GM21390 (cell line): Measurements from ENCODE around the gene LMNTD1.

Source experiments
- ATAC-seq: cut with Tn5 transposase; IDR thresholded peaks from one replicate; pipeline ENCODE4 v1.9.1; 2021; ENCODE audit not compliant: unreplicated experiment

LMNTD1 gene

DNA sequence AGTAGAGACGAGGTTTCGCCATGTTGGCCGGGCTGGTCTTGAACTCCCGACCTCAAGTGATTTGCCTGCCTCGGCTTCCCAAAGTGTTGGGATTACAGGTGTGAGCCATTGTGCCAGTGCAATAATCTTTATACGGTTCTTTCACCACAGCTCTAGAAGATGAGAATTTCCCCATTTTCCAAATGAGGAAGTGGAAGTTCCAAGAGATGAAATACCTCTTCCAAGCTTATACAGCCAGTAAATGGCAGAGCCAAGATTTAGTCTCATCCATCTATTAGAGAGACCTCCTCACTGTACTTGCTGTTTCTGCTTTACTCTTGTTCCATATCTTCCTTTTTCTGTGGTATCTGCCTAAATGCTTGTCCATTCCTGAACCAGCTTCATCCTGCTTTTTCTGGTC lies 3.1 kb upstream of the LMNTD1 start:
- no peak for ATAC-seq

DNA sequence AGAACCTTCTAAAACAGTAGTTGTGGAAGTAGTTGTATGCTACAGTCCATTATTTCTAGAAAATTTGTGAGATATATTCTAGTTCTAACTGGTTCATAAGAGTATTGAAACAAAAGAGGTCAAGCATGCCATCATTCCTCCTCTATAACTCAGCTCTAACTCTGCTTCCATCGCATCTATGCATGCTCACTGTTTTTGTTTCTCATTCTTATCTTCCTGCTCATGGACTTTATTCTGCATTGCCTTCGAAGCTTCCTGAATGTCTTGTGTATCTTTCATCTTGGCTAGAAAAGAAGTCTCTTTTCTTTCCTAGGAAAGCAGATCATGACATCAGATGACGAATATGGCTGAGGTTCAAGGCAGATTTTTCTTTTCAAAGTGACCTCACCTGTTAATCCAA lies 402 bp downstream of the LMNTD1 start:
- no peak for ATAC-seq

GRCh38 chr12:25550186-25550585 lies 2.9 kb downstream of the LMNTD1 start:
- no peak for ATAC-seq

- no peak for ATAC-seq
Measured at GRCh38 chr12:25549120-25549519, 4.0 kb downstream of the LMNTD1 start.

GRCh38 chr12:25546318-25546717 lies 6.8 kb downstream of the LMNTD1 start:
- ATAC-seq, result no peak

GRCh38 chr12:25533150-25533549 lies 19.9 kb downstream of the LMNTD1 start:
- ATAC-seq, result no peak

DNA sequence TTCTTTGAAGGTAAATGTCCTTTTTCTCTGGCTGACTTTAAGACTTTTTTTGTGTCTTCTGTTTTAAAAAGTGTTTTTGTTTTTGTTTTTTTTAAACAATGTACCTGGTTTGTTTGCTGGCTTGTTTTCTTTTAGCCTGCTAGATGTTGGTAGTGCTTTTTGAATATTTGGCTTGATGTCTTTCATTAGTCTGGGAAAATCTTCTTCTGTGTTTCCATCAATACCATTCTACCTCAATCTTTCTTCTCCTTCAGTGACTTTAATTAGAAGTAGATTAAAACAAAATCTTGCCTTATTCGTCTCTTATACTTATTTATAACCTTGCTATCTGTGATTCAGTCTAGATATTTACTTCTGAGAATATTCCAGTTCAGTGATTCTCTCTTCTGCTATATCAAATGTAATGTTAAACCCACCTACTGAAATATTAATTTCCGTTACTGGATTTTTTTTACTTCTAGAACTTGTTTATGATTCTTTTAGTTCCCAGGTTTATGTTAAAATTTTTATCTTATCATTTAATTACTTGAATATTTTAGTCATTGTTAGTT lies 21.5 kb downstream of the LMNTD1 start:
- ATAC-seq, result no peak

DNA sequence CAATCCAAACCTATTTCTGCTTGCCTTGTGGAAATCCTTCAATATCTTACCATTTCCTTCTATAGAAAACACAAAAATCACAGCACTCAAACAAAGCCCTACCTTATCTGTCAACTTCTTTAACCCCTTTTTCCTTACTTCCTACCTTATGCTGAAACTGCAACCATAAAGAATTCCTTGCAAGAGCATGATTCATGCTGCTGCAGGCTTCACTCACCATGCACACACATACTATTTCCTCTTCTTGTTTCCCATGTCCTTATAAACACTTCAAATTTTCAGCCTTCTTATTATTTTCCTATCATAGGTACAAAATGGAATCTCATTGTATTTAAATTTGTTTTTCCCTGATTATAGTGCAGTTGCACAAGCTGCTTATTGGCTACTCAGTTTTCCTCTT lies 23.3 kb downstream of the LMNTD1 start:
- no peak for ATAC-seq

- ATAC-seq, result no peak
Measured at GRCh38 chr12:25526778-25527177, 26.3 kb downstream of the LMNTD1 start.

DNA sequence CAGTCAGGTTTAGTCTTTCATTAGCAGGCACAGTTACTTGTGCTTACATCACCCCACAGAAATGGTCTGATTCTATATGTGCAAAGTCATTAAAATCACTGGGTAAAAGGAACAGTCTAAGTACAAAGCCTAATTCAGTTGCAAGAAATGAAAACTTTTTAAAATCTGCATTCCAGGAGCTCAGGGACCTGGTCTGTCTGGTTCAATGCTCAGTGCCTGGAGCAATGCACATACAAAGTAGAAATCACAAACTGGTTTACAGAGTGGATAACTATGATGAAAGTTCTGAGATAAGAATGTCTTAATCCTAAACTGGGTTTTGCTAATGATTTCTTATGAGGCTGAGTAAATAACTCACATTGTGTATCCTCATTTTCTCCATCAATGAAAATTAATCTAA lies 28.7 kb downstream of the LMNTD1 start:
- no peak for ATAC-seq

- no peak for ATAC-seq
Measured at GRCh38 chr12:25521625-25522256, 31.3 kb downstream of the LMNTD1 start.

- ATAC-seq, result no peak
Measured at GRCh38 chr12:25518512-25518911, 34.6 kb downstream of the LMNTD1 start.

- no peak for ATAC-seq
Measured at GRCh38 chr12:25504744-25505143, 48.3 kb downstream of the LMNTD1 start.

GRCh38 chr12:25503666-25504065 lies 49.4 kb downstream of the LMNTD1 start:
- ATAC-seq, result no peak

GRCh38 chr12:25502596-25502995 lies 50.5 kb downstream of the LMNTD1 start:
- no peak for ATAC-seq

- no peak for ATAC-seq
Measured at GRCh38 chr12:25502118-25502517, 51.0 kb downstream of the LMNTD1 start.

DNA sequence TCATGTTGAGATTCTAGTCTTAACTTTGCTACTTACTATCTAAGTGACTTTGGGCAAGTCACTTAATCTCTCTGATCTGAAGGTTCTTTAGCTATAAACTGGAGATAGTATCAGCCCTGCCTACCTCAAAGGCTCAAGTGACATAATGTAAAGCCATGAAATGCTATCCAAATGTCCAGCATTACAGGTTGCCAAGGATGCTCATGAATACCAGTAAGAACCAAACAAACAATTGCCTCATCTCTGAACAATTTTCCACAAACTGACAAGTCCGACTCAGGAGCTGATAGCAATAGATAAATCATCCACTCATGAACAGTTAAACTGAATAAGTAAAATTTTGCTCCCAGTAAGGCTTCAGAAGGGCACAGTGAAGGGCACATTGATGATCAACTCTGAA lies 51.5 kb downstream of the LMNTD1 start:
- ATAC-seq, result no peak

- no peak for ATAC-seq
Measured at GRCh38 chr12:25500651-25501050, 52.4 kb downstream of the LMNTD1 start.

- no peak for ATAC-seq
Measured at GRCh38 chr12:25497021-25497420, 56.1 kb downstream of the LMNTD1 start.

DNA sequence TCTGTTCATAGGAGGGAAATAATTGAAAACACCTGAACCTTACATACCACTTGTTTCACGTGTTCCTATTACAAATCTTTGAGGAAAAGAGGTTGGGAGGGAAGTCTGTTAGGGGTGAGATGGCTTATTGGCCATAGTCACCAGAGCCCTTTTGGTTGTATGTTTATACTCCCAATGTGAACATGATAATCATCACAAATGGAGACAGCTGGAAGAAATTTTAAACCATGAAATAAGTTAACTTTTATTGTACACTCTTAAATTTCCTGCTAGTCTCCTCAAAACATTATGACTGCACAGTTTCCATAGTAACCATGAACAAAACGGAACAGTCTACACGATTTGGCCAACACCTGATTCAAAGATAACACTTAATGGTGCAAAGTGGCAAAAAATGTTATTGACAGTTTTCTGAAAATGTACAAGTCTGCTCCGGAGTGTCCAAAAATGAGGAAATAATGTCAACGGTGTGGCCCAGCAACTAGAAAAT lies 56.9 kb downstream of the LMNTD1 start:
- no peak for ATAC-seq

DNA sequence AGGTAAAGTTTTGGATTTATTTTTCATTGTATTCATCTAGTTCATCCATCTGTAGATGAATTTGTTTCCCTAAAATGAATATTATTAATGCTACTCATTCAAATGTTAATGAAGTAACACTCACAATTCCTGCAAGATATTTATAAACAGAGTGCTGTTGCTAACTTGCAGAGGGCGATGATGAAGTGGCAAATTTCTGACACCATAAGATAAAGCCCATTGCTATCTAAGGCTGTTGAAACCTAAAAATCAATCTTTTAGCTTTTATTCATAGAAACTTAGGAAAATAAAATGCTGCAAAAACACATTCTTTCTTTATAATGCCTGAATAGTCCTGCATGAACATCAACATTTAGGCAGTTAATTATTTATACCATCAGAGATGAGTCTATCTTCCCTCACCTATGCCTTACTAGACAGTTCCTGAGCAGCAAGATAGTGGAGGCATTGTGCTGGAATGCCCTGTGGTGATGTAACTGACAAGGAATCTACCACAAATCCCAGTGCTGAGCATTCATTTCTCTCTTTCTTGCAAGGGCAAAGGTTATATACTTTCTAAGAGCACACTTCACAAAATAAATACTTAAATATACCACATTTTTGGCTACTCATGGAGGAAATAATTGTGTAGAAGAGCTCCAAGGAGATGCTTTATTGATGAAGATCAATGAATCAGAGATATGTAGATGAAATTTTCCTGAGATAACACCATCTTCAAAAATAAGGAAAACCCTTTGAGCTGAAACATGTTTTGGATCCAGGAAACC lies 57.6 kb downstream of the LMNTD1 start:
- no peak for ATAC-seq

GRCh38 chr12:25494926-25495325 lies 58.2 kb downstream of the LMNTD1 start:
- no peak for ATAC-seq
